ENCODE measurements around the gene FBXW10.
"Not testable (repeated sequence)": the region's sequence is repeated elsewhere in the genome, so short reads cannot be mapped to it uniquely, and the experiment has no call there.

Gene FBXW10, protein sequence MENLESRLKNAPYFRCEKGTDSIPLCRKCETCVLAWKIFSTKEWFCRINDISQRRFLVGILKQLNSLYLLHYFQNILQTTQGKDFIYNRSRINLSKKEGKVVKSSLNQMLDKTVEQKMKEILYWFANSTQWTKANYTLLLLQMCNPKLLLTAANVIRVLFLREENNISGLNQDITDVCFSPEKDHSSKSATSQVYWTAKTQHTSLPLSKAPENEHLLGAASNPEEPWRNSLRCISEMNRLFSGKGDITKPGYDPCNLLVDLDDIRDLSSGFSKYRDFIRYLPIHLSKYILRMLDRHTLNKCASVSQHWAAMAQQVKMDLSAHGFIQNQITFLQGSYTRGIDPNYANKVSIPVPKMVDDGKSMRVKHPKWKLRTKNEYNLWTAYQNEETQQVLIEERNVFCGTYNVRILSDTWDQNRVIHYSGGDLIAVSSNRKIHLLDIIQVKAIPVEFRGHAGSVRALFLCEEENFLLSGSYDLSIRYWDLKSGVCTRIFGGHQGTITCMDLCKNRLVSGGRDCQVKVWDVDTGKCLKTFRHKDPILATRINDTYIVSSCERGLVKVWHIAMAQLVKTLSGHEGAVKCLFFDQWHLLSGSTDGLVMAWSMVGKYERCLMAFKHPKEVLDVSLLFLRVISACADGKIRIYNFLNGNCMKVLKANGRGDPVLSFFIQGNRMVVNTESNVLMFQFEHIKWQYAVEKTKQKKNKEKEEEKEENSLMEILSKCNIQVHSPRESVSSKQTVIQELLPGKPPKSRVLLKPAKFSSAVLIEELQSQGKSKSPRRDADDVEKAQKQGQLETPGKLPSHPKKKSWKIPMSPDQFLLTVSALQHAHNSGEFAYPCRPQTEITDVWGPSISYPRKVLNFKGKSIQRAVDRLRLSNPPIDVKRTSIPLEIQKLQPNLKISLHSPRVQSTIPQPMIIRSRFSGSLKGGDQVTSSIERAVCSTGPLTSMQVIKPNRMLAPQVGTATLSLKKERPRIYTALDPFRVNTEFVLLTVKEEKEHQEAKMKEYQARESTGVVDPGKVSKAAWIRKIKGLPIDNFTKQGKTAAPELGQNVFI

DNA sequence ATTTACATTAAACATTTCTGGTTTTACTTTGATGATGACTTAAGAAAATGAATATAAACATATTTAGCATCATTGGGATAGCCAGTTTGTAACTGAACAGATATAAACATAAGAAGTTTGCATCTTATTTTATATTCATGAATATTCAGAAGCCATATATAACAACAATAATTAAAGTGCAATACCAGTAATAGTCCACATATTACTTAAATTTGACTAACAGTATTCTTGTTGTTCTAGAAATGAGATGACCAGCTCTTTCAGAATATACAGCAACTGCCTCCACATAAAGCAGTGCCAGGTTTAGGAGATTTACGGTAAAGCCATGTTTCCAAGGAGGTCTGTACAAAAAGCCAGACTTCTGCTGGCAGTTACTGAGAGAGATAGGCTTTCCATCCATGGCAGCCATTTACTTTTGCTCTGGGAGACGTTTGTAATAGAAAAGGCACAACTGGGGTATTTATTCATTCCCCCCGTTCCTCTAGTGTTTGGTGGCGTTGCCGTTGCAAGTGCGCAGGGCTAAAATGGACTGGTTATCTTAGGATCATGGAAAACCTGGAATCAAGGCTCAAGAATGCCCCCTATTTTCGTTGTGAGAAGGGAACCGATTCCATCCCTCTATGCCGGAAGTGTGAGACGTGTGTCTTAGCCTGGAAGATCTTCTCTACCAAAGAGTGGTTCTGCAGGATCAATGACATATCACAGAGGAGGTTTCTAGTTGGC lies at the start of gene FBXW10:
FBXW10 (plus strand) TSS at position 356 of the 723 bp plus-strand sequence; CDS start at position 547, 191 bp downstream.
- H3K27ac Mint-ChIP-seq, H3K27me3 Mint-ChIP-seq, CTCF ChIA-PET, DNase-seq, H3K4me3 Mint-ChIP-seq, H3K36me3 Mint-ChIP-seq, H3K4me1 Mint-ChIP-seq, H3K9me3 Mint-ChIP-seq: not testable (repeated sequence)

DNA sequence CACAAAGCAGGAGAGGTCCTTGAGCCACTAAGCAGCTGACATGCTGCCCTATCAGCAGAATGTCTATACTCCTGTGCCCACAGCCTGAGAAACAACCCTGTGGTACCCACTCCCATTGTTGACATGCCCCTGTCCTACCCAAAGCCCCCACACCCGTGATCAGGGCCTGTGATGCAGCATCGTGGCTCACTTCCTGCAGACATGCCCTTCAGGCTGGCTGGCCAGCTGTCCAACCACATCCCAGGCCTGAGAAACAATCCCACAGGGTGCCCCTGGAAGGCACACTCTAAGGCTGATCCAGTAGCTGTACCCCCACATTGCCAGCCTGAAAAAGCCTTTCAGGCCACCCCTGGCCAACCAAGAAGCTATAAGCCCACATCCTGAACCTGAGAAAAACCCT lies 48.7 kb upstream of the FBXW10 start:
- CTCF ChIA-PET, H3K4me3 Mint-ChIP-seq: not testable (repeated sequence)

DNA sequence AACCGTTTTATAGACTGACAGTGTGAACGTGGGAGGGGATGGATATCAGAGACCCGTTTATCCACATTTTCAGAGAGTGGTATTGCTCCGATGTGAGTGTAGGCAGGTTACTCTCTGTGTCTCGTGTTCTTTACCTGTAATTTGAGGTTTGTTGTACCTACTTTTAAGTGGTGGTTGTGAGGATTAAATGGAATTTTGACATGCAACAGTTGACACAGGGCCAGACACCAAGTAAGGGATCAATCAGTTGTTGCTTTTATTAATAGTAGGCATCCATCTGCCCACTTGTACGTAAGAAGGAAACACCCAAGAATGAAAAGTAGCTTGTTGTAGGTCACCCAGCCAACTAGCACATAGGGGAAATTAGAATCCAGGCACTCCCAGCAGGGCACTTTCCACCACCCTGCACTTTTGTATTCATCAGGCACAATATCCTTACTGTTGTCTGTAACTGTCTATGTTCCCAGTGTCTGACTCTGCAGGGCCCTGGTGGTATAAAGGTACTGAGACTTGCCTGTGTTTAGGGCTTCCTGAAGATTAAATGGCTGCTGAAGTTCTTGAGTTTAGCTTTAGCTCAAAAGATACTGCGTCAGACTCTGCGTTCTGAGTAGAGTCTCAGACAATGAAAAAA lies 45.3 kb upstream of the FBXW10 start:
- H3K27ac Mint-ChIP-seq, H3K36me3 Mint-ChIP-seq, H3K9me3 Mint-ChIP-seq, DNase-seq, CTCF ChIA-PET: not testable (repeated sequence)
- H3K4me1 Mint-ChIP-seq = peaks cover 13% of the 10 kb centered on the region
- peaks cover 17% of the 10 kb centered on the region for H3K27me3 Mint-ChIP-seq
- peak overlapping the region; percentile 80 for H3K4me3 Mint-ChIP-seq

More for the DNA sequence above, 48.7 kb upstream of the FBXW10 start:
- H3K9me3 Mint-ChIP-seq, H3K27ac Mint-ChIP-seq, DNase-seq, H3K36me3 Mint-ChIP-seq: not testable (repeated sequence)
- Mint-ChIP-seq H3K4me1 (peaks cover 13% of the 10 kb centered on the region), H3K27me3 (peaks cover 17% of the 10 kb centered on the region)

DNA sequence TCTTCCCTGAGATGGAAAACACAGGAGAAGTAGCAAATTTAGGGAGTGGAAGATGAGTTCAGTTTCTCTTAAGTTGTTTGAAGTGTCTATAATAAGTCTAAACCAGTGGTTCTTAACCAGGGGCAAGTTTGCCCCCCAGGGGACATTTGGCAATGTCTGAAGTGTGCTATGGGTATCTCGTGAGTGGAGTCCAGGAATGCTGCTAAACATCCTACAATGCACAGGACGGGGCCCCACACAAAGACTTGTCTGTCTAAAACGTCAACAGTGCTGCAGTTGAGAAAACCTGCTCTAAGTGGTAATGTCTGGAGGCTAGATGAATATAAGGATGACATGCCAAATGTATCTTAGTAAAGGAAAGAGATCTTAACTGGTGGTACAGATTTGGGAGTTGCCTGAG lies 37.9 kb upstream of the FBXW10 start:
- H3K36me3 Mint-ChIP-seq, DNase-seq, CTCF ChIA-PET, H3K9me3 Mint-ChIP-seq, H3K4me1 Mint-ChIP-seq, H3K27me3 Mint-ChIP-seq, H3K4me3 Mint-ChIP-seq, H3K27ac Mint-ChIP-seq: not testable (repeated sequence)

DNA sequence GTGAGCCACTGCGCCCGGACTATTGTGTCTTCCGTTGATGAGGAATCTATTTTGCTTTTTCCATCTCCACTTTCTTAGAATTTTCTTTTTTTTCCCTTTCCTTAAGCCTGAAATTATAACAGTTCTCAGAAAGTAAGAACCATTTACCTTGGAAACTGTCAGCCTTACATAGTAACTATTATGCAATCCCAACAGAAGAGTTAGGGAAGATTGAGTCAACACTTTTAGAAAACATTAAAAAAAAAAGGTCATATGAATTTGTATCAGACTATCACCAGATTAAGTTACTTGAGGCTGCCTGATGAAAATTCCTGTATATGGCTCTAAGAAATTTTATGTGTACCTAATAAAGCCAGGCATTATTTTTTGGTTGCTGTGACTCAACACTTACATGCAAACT lies 35.6 kb upstream of the FBXW10 start:
- H3K27ac Mint-ChIP-seq, H3K27me3 Mint-ChIP-seq, H3K4me1 Mint-ChIP-seq, CTCF ChIA-PET, H3K4me3 Mint-ChIP-seq, DNase-seq, H3K9me3 Mint-ChIP-seq, H3K36me3 Mint-ChIP-seq: not testable (repeated sequence)

DNA sequence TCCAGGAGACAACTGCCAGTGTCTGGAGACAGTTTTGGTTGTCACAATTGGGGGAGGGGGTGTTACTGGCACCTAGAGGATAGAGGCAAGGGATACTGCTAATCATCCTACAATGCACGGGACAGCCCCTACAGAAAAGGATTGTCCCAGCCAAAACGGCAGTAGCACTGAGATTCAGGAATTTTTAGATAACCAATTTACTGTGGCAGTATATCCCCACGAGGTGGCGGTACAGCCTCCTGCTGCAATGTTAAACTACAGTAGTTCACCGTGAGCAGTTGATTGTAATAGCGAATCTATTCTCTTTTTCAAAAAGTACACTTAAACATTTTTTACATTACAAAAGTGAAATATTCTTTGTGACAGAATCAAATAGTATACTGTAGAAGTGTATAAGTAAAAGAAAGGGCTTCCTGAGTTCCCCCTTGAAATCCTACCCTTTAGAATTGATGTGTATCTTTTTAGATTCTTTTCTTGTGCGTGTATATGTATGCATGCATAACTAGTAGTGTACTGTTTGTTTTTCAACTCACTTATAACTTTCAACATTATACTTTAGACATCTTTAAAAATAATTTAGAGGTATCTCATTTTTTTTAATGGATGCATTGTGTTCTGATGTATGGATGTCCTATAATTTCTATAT lies 31.4 kb upstream of the FBXW10 start:
- H3K9me3 Mint-ChIP-seq, H3K36me3 Mint-ChIP-seq, CTCF ChIA-PET, H3K4me3 Mint-ChIP-seq, H3K27me3 Mint-ChIP-seq, H3K4me1 Mint-ChIP-seq, H3K27ac Mint-ChIP-seq: not testable (repeated sequence)
- peak; percentile 78 for DNase-seq

DNA sequence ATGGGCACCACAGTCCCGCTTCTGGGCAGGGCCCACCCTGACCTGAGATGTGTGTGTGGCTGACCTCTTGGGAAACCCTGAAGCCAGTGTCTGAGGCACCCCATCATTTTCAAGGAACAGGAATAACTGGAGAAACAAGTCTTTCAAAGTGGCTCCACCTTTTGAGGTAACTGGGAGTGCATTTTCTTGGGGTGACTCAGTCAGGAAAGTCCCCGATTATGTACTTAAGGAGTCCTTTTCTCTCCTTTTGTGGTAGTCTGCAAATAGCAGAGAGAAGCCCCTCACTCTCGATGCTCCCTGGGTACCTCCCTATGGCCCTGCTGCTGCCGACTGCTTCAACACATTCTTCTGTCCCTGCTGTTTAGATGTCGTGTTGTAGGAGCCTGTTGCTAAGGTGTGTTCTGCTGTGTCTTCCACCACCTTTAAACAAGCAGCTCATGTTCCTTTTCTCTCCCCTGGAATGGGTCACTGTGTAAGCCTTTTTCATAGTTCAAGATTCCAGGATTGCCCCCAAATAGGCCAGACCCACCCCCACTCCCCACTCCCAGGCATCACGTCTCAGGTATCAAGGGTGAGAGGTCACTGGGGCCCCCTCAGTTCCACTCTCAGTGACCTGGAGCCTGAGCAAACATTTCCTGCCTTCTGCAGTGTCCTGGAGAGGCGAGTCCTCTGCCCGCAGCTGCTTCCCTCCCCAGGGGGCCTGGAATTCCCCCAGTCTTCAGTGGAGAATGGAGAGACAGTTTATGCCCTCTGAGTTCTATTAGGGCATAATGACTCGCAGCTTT lies 25.0 kb upstream of the FBXW10 start:
- H3K36me3 Mint-ChIP-seq, H3K4me3 Mint-ChIP-seq, H3K4me1 Mint-ChIP-seq, DNase-seq, H3K27ac Mint-ChIP-seq, H3K27me3 Mint-ChIP-seq, H3K9me3 Mint-ChIP-seq: not testable (repeated sequence)
- CTCF ChIA-PET = interaction anchor here (0.7 kb wide), 1 partner anchor 397 kb away, joined by 3 read pairs; no protein-coding TSS in a partner anchor

DNA sequence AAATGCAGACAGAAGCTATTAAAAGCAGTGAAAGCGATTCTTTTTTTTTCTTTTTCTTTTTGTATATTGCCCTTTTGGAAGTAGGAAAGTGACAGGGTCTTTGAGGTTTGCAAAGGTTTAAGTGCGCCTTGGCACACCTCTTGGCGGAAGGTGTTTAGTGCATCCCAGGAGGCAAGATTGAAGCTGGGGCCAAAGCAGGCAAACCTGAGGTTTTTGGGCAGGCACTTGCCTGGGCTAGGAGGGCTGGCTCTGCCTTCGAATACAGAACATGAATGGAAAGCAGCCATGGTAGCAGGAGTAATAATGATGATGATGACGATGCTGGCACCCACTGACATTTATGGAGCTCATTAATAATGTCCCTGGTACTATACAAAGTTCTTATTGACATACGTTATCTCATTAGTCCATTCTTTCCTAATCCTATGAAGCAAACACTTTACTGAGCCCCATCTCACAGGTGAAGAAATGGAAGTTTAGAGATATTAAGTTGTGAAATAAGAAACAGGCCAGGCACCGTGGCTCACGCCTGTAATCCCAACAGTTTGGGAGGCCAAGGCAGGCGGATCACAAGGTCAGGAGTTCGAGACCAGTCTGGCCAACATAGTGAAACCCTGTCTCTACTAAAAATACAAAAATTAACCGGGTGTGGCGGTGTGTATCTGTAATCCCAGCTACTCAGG lies 24.3 kb upstream of the FBXW10 start:
- DNase-seq, H3K27me3 Mint-ChIP-seq, H3K4me1 Mint-ChIP-seq, H3K36me3 Mint-ChIP-seq, H3K27ac Mint-ChIP-seq, H3K9me3 Mint-ChIP-seq, H3K4me3 Mint-ChIP-seq: not testable (repeated sequence)
- CTCF ChIA-PET = interaction anchor here (0.7 kb wide), 1 partner anchor 398 kb away, joined by 3 read pairs; no protein-coding TSS in a partner anchor

DNA sequence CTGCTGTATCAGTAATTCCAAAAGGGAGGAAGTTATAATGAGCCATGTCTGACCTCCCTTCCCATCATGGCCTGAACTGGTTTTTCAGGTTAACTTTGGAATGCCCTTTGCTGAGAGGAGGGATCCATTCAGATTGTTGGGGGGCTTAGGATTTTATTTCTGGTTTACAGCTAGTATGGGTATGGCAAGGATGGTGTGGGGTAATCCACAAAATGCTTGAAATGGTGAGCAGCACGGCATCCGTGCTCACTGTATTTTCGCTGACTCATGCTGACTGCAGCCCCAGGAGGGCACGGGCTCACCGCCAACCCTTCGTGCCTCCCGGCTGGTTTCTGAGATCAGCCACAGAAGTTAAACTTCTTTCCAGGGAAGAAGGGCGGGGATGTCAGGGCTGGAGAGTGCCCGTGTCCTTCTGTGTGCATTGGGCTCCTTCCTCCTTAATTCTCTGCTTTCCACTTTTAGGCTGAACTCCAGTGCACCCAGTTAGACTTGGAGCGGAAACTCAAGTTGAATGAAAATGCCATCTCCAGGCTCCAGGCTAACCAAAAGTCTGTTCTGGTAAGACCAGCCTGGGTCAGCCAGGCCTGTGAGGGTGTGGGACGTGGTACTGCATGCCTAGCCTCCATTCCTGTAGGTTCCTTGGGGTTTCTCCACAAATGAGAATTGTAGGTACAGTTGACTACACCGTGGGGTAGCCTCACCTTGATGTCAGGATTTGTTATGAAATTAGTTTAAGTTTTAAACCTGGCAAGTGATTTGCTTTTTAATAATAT lies 21.9 kb upstream of the FBXW10 start:
- CTCF ChIA-PET, DNase-seq, H3K4me1 Mint-ChIP-seq, H3K36me3 Mint-ChIP-seq, H3K9me3 Mint-ChIP-seq, H3K27ac Mint-ChIP-seq, H3K4me3 Mint-ChIP-seq, H3K27me3 Mint-ChIP-seq: not testable (repeated sequence)

DNA sequence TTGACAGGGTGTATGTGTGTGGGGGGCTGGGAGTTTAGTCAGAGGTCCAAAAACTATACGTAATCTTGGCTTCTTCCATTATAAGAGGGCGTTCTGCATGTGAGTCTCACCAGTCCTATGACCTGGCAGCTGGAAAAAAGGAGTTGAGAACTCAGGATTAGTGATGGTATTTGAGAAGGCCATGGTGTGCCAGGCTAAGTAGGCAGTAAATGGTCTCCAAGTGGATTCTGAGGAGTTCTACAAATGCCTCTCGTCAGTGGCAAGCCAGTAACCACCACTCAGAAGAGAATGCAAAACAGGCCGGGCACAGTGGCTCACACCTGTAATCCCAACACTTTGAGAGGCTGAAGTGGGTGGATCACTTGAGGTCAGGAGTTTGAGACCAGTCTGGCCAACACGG lies 21.2 kb upstream of the FBXW10 start:
- CTCF ChIA-PET, H3K4me1 Mint-ChIP-seq, H3K4me3 Mint-ChIP-seq: not testable (repeated sequence)

DNA sequence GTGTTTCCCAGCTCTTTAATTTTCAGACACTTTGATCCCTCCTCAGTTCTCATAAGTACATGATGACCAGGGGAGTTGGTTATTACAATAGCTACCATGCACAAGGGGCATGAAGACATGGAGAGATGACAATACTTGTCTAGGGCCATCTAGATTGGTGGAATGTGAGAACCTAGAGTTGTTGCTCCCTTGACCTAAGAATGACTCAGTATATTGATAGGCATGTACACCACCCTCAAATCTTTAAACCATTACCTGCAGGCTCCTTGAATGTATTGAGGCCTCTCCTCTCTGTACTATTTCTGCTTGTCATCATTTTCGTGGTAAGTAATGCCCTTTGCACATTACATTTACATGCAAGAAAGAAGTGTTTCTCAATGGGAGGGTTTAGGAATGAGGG lies 20.3 kb upstream of the FBXW10 start:
- H3K9me3 Mint-ChIP-seq, H3K4me1 Mint-ChIP-seq, H3K27me3 Mint-ChIP-seq, H3K4me3 Mint-ChIP-seq, CTCF ChIA-PET, DNase-seq, H3K27ac Mint-ChIP-seq, H3K36me3 Mint-ChIP-seq: not testable (repeated sequence)

More for the DNA sequence above, 21.2 kb upstream of the FBXW10 start:
- not testable (repeated sequence) for H3K27me3 Mint-ChIP-seq, H3K9me3 Mint-ChIP-seq, DNase-seq, H3K27ac Mint-ChIP-seq, H3K36me3 Mint-ChIP-seq

DNA sequence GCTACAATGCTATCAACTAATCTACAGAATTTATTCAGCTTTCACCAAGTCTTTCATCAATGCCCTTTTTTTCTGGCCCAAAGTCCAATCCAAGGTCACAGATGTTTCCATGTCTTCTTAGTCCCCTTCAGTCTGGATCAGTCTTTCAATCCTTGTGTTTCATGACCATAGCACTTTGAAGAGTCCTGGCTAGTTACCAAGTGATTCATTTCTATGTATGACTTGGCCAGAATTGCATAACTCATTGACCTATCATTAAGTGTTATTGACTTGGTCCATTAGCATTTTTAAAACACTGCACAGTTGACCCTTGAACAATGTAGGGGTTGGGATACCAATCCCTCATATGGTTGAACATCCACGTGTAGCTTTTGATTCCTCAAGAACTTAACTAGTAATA lies 11.4 kb upstream of the FBXW10 start:
- H3K36me3 Mint-ChIP-seq, H3K27ac Mint-ChIP-seq, H3K27me3 Mint-ChIP-seq, CTCF ChIA-PET, DNase-seq, H3K4me3 Mint-ChIP-seq, H3K4me1 Mint-ChIP-seq, H3K9me3 Mint-ChIP-seq: not testable (repeated sequence)

All from activated naive CD4-positive, alpha-beta T cell treated with anti-CD3 and anti-CD28 coated beads, Interleukin-2, amount 10 ng/mL, durations not matched to agents 7 days and 5 days (primary cell).